H1 (cell line): ENCODE measurements around the gene PREX1.

ENCODE experiments used
- CHD1 ChIP-seq: IDR thresholded peaks from 2 replicates; pipeline ENCODE4 v1.6.1; 2012; ENCODE audit warnings: low read depth, low read length, improper control_type of control experiment
- GABPA ChIP-seq: IDR thresholded peaks from 2 replicates; pipeline ENCODE4 v1.6.1; 2011; ENCODE audit warnings: mild to moderate bottlenecking, low read length, moderate library complexity, borderline replicate concordance; ENCODE audit not compliant: insufficient read depth
- KDM1A ChIP-seq: fragments of 200-600, 300-600 bp; sonication (generic); IDR thresholded peaks from 2 replicates; pipeline ENCODE4 v1.7.1; 2016; ENCODE audit warnings: mild to moderate bottlenecking, low read length, borderline replicate concordance
- POLR2AphosphoS5 ChIP-seq: IDR thresholded peaks from 2 replicates; pipeline ENCODE4 v1.6.1; 2011; ENCODE audit warnings: low read depth, low read length
- SAP30 ChIP-seq: fragments of 300-600 bp; sonication (generic); IDR thresholded peaks from 2 replicates; pipeline ENCODE4 v1.7.1; 2012; ENCODE audit warnings: low read length, moderate library complexity, mild to moderate bottlenecking, inconsistent platforms; ENCODE audit not compliant: insufficient read depth, insufficient replicate concordance
- TEAD4 ChIP-seq: IDR thresholded peaks from 2 replicates; pipeline ENCODE4 v1.6.1; 2012; ENCODE audit warnings: low read depth, low read length, inconsistent platforms, mixed read lengths
- YY1 ChIP-seq: IDR thresholded peaks from 2 replicates; pipeline ENCODE4 v1.6.1; 2011; ENCODE audit warnings: low read depth, mild to moderate bottlenecking, low read length
- TF ChIP-seq, protein P1 (sequence below), 3 experiments: IDR thresholded peaks; 1 replicate in 2 of 3; 2 replicates in 1 of 3; pipeline versions ENCODE4 v1.5.1 to v1.6.1; 2011; ENCODE audit warnings: low read length in 3 of 3, mild to moderate bottlenecking in 3 of 3, inconsistent platforms in 2 of 3, low read depth in 1 of 3, moderate library complexity in 1 of 3; ENCODE audit not compliant: insufficient read depth in 1 of 3; ENCODE audit errors: control extremely low read depth in 1 of 3
- TF ChIP-seq, protein P2 (sequence below): IDR thresholded peaks from 2 replicates; pipeline ENCODE4 v1.6.1; 2012; ENCODE audit warnings: inconsistent platforms

DNA sequence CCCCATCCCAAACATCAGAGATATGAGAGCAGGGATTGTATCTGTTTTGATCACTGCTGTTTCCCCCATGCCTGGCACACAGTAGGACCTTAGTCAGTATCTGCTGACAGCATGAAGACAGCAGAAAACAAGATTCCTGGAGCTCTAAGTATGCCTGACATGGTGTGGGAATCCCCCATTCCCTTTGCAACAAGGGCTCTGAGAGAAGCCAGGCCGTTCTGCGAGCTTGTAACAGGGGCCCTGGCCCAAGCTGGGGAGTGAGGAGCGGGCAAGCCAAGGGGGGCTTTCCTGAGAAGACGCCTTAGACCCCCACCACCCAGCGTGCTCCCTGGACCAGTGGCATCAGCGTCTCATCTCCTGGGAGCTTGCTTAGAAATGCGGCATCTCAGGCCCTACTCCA lies 25.2 kb downstream of the PREX1 start:
- TF ChIP-seq KDM1A, result no peak
- TF ChIP-seq CHD1, result no peak
- TF ChIP-seq, protein P1, sequence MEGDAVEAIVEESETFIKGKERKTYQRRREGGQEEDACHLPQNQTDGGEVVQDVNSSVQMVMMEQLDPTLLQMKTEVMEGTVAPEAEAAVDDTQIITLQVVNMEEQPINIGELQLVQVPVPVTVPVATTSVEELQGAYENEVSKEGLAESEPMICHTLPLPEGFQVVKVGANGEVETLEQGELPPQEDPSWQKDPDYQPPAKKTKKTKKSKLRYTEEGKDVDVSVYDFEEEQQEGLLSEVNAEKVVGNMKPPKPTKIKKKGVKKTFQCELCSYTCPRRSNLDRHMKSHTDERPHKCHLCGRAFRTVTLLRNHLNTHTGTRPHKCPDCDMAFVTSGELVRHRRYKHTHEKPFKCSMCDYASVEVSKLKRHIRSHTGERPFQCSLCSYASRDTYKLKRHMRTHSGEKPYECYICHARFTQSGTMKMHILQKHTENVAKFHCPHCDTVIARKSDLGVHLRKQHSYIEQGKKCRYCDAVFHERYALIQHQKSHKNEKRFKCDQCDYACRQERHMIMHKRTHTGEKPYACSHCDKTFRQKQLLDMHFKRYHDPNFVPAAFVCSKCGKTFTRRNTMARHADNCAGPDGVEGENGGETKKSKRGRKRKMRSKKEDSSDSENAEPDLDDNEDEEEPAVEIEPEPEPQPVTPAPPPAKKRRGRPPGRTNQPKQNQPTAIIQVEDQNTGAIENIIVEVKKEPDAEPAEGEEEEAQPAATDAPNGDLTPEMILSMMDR (IDR thresholded peaks at IDR 0.05; ENCODE audit: control extremely low read depth in 1 of 3, insufficient read depth in 1 of 3, low read depth in 1 of 3, low read length in 3 of 3), result no peak
- TF ChIP-seq, protein P2, sequence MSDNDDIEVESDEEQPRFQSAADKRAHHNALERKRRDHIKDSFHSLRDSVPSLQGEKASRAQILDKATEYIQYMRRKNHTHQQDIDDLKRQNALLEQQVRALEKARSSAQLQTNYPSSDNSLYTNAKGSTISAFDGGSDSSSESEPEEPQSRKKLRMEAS, result no peak
- no peak for TF ChIP-seq YY1
- TF ChIP-seq TEAD4, result no peak
- no peak for TF ChIP-seq GABPA
- TF ChIP-seq SAP30, result no peak
- TF ChIP-seq POLR2AphosphoS5, result no peak
